Epithelial cell of esophagus (primary cell): ENCODE measurements around the gene ITPK1.

Experiments used
- DNase-seq: peaks from one replicate; pipeline ENCODE4 v3.0.0; 2010; ENCODE audit warnings: low read depth
- H3K4me3 ChIP-seq: 2 replicates; pipeline ENCODE4 v1.5.1; 2011; ENCODE audit warnings: mild to moderate bottlenecking, low read length, control low read depth
- CTCF ChIP-seq: IDR thresholded peaks from 2 replicates; pipeline ENCODE4 v1.5.1; 2011; ENCODE audit warnings: low read depth, mild to moderate bottlenecking, low read length, control low read depth, inconsistent platforms; ENCODE audit not compliant: insufficient read depth; ENCODE audit errors: missing control alignments

Gene ITPK1

GRCh38 chr14:92905667-92906066 lies 210.1 kb downstream of the ITPK1 start:
- DNase-seq, result no peak
- no peak for TF ChIP-seq CTCF
- H3K4me3 ChIP-seq, result no peak overlapping the region

DNA sequence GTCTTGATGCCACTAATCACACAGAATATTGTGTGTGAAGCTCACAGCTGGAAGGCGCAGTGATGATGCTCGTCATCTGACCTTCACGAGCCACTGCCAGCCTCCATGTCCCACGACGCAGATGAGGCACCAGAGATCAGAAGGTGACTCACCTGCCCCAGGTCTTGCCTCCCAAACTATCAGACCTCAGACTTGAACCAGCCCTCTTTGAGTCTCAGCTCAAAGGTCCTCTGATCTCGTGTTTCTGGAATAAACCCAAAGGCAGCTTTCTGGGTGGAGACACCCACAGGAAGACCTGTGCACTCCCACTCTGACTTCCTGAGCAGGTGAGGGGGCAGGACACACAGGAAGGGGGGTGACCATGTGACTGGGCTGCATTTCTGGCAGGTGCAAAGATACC lies 212.4 kb downstream of the ITPK1 start:
- TF ChIP-seq CTCF, result no peak
- DNase-seq, result no peak
- H3K4me3 ChIP-seq, result no peak overlapping the region

DNA sequence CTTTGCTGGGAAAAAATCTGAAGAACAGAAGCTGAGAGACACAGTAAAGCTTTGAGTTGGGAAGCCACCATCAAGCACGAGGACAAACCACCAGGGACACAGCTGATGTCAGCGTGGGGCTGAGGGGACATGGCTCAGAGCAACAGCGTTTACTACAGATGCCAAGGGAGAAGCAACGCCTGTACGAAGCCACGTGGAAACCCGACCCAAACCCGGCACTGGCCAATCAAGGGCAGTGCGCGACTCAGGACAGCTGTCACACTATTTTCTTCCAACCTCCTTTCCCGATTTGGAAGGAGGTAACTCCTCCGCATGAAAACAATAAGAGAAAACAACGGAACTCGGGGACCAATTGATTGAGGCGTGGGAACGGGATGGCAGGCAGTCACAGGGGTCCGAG lies 213.0 kb downstream of the ITPK1 start:
- H3K4me3 ChIP-seq, result no peak overlapping the region
- no peak for TF ChIP-seq CTCF
- DNase-seq, result no peak

DNA sequence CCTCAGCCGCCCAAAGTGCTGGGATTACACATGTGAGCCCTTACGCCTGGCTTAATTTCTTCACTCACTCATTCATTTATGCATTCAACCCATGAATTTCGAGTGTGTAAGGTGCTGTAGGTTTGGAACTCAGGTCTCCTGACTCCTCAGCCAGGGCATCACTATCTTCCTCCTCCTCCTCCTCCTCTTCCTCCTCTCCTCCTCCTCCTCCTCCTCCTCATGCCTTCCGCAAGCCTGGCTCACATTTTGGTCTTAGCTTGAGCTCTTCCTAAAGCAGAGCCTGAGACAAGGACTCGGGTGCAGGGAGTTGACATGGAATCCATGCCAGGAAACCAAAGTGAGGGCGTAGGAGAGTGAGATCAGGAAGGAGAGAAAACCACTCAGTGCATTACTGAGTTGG lies 213.5 kb downstream of the ITPK1 start:
- TF ChIP-seq CTCF, result no peak
- H3K4me3 ChIP-seq, result no peak overlapping the region
- DNase-seq, result no peak

DNA sequence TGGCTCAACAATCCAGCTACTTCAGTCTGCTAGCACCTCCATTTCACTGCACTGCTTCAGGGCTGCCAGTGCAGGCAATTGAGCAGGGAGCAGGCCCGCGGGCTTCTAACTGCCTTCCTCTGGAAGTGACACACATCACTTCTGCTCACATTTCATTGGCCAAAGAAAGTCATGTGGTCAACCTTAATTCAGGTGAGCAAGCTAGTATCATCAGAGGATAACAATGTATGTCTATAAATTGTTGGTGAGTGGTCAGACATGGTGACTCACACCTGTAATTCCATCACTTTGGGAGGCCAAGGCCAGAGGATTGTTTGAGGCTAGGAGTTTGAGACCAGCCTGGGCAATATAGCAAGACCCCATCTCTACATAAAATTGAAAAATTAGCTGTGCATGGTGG lies 215.1 kb downstream of the ITPK1 start:
- DNase-seq, result peak; percentile 24
- no peak for TF ChIP-seq CTCF
- no peak overlapping the region for H3K4me3 ChIP-seq

DNA sequence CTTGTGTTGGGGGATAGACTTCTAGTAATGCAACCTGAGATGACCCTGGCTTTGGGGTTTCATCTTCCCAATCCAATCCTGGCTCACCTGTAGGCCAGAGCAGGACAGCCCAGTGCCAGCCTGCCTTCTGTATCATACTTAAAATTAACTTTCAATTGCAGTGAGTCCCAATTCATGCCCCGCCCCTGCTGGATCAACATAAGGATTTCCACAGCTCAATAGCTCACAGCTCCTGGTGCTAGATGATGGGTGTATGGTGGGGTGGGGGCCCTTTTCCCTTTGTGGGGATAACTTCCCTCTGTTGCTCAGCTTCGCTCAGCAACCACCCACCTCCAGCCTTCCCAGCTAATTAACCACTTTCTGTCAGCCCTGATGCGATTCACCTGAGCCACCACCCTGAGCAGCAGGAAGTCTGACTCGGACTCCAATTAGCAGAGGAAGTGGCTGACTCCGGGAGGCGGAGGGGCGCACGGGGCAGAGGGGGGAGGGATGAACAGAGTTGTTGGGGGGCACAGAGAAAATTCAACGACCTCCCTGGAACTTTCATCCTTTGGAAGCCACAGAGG lies 217.1 kb downstream of the ITPK1 start:
- no peak for DNase-seq

More for the DNA sequence above, 217.1 kb downstream of the ITPK1 start:
- TF ChIP-seq CTCF, result no peak
- H3K4me3 ChIP-seq, result no peak overlapping the region
